ENCODE measurements around the gene SLC10A7.

Gene SLC10A7

DNA sequence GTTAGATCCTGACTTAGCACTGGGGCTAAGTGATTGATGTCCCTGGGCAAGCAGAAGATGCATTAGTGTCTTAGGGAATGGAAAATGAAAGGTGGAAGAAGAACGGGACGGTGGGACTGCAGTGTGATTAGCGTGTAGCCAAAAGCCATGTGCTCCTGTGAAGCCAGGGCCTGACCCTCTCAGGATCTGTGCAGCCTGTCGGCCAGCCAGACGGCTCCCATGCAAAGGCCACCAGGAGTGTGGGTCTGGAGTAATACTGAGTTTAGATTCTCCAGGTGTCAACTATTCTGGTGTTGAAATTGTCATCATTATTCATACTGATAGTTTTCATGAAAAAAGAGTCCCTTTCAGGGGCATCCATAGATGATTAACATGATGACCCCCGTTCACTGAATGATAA is 275.4 kb downstream of the SLC10A7 start:
- no peak for DNase-seq

DNA sequence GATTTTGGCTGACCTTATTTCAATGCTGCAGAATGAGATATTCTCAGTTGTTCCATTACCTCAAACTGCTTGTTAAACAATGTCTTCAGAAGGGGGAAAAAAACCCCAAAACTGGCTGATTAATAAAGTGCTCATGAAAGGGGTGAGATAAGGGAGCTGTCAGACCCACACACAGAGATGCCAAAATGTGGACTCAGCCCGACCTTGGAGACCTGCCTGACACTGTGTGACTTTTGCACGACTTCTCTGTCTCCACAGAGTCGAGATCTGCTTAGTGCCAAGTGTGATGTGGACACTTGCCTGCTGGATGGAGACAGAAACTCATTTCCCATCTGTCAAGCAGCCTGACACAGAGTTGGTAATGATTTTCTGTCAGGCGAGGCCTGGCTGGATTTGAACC is 275.9 kb downstream of the SLC10A7 start:
- DNase-seq, result no peak

DNA sequence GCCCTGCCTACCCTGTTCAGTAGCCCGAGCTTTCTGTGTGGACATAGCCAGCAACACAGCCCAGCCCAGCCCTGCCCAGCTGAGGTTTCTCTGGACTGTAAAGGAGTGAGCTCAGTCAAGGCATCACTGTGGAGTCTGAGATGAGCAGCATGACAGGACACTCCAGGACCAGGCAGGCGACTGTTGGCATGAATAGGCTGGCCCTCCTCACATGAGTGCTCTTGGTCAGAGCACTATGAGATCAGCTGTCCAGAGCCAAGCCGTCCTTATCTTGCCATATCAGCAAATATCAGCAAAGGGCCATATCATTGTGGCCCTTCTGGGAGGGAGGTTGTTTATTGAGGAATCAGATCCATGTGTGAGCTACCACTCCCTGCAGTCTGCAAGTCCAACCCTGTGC is 276.5 kb downstream of the SLC10A7 start:
- no peak for DNase-seq

DNA sequence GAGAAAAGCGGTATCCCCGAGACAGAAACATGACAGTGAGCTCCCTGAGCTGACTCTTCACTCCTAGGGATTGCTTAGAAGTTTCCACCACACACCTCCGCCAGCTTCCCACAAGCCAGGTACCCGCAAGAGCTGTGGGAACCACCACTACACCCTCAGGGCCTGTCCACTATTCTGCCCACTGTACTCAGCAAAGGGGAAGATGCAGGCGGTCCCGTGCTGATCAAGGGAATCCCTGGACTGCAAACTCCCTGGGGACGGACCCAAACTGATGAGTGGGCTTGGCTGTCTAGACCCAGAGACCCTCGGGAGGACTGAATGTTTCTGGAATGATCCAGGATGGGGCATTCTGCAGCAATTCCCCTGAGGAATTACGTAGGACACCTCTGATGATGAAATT is 277.2 kb downstream of the SLC10A7 start:
- DNase-seq, result no peak

DNA sequence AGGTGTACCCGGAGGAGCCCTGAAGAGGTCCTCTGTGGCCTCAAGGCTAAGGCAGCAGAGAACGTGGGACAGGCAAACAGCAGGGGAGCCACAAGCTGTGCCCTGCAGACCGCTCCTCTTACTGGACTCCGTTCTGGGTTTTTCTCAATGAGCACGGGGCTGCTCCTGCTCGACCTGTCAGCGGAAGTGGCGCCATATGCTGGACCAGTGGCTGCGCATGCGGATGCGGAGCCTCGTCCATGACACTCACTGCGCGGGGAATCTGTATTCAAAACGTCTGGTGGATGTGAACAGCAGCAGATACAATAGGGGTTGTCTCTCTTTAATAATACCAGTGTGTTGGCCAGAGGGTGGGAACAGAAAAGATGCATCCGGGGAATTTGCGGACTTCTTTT is 277.9 kb downstream of the SLC10A7 start:
- DNase-seq, result no peak

DNA sequence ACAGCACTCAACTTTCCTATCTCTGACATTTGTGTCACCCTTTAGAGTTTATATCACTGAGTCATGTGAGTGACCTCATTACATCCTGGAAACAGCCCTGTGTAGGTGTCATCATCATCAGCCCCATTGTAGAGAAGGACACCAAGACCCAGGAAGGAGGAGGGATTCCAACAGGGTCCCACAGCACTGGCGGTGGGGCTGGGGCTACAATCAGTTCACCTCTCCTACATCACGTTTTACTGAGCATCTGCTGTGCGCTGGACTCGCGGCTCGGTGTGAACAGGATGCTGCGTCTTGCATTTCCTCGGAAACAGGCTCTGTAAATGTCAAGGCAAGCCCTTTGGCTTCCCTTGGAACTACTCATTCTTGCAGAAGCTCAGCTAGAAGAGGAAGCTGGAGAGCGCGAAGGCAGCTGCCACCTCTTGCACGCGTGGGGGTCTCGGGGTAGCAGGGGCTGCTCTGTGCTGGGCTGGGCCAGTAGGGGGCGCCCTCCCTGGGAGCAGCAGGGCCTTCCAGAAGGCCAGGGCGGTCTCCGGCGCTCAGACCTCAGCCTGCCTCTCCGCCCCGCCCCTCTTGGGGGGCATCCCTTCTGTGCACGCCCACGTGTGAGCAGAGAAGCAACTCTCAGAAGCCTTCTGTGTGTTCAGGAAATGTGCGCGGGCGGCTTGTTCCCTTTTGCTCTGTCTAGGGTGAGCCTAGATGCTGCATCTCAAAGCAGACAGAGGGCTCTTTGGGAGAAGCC is 278.4 kb downstream of the SLC10A7 start:
- peak; percentile 33 for DNase-seq

DNA sequence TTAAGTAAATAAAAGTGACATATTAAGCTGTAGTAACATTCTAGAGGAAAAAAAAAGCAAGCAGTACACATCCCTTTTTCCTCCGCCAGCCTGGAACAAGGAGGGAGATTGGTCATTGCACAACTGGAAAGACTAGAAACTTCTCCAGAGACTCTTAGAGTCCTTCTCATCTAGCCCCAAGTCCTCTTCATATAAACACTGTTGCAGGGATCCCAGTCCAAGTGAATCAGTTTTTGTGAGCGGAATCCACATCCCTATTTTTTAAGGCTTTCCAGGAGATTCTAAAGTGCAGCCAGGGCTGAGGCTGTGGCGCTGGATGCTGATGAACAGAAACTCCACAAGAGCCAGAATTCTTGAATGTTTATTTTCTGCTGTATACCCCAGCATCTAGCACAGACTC is 283.6 kb downstream of the SLC10A7 start:
- DNase-seq, result no peak

DNA sequence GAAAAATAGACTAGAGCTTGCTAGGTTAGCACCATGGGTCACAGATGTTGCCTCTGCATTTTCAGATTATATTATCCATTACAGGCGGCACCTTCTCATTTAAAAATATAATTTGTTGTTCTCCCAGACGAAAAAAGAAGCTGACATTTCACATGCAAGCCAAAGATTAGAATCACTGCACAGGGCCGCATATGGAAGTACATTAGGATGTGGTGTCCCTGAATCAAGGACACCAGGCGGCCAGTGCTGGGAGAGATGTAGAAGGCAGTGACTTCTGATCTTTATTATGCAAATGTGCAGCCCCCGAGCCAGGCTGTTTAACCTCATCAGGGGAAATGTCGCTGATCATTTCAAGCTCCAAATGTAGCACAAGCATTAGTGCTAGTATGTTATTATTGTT is 284.6 kb downstream of the SLC10A7 start:
- DNase-seq, result no peak

DNA sequence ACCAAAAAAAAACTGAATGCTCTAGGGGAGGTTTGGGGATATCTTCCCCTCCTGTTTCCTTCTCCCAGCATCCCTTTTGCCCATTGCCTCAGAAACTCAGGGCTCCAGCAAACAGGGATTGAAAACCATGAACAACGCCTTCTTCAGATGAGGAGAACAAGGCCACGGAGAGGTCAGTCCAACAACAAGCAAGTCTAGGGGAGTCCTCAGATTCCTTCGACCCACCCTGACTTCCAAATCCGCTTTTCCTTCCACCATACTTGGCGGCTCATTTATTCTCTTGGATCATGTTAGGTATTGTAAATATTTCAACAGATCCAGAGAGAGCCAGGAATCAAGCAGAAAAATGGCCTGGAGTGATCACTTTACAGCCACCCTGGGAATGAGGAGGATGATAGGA is 285.5 kb downstream of the SLC10A7 start:
- DNase-seq, result no peak

DNA sequence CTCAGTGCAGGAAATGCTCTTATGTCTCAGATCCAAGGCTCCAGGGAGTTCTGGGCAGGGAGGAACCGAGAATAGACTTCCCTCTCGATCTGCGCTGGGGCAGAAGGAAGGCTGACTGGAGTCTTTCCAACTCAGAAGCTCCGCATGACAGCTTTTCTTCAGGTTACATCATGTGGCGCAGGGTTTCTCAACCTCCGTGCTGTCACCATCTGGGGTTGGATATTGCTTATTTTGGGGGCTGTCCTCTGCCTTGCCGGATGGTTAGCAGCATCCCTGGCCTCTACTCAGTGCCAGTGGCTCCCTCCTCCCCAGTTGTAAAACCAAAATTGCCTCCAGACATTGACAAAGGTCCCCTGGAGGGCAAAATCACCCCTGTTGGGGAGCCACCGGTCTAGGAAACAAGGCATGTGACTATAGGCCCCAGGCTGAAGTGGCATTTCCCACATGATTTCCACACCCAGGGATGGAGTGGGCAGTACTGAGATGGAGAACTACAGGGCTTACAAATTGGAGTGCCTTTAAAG is 286.0 kb downstream of the SLC10A7 start:
- DNase-seq, result peak; percentile 2

DNA sequence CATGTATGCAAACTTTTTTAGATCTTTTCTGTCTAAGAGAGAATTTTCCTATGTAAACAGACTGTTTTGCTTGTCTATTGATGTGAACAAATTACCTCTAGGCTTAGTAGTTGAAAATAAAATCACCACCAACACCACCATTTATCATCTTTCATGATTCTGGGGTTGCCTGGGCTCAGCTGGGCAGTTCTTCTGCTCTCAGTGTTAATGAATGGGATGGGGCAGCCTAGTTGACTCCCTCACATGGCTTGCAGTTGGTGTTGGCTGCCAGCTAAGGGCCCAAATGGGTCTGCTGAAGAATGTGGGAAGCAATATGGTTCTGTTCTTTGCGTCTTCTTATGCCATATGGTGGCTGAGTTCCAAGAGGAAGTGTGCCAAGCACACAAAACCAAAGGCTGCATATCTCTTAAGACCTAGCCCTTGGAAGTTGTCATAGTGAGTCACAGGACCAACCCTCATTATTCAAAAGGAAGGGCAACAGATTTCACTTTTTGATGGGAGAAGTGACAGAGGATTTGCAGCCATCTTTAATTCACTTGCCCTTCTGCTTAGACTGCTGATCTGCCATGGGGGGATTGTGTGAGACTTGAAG is 289.5 kb downstream of the SLC10A7 start:
- DNase-seq, result no peak

DNA sequence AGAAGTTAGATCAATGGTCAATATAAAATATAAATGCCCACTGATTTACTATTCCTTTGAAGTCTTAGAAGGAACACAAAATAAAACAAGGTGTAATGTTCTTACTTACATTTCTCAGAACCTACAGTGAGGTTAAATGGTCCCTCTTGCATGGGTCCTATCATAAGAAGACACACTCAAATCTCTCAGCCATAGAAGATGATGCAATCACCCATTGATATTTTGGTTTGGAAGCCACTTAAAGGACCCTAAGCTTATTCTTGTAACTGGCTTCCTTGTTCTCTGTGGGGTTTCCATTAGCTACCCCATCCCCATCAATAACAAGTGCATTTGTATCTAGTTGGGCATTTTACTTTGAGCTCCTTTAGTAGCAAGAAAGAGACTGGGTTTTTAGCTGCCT is 292.3 kb downstream of the SLC10A7 start:
- no peak for DNase-seq

DNA sequence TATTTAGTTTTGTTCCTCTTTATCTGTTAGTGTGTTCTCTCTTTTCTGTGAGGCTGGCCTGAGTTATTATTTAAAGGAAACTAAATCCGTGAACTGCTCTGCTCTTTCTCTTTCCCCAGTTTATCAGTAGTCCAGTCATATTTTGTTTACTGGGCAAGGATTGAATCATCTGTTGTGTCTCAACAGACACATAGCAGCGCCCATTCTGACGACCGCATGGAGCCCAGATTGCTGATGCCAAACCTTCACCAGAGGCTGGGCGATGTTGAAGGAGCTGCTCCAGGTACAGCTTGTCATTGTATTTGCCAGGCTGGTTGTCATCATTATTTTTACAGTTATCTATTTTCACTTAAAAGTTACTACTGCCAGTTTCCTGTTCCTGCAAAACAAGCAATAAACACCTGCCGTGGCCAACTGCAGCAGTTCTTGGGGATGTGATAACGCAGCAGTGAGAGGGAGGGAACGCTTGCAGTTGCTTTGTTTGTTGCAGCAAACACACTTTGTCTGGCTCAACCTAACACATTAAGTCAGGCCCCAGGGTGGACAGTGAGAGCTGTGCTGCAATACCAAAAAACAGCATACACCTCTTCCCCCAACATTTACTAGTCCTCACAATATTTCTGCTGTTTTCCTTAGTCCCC is 297.3 kb downstream of the SLC10A7 start:
- no peak for DNase-seq

DNA sequence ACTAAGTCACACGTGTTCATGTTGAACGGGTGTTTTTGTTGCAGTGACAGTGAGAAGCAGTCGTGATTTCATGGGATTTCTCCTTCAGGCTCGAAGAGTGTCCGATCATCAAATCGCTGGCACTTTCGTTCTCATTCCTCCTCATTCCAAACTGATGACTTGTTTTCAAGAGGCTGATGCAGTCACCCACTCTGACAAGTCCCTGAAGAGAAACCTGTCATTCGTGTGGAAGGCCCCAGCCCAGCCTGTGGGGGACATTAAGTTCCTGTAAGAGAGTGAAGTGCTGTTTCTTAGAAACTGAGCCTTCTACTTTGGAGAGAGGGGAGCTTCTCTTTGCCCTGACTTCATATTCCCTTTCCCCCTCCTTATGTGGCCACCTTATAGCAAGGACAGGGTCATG is 299.4 kb downstream of the SLC10A7 start:
- no peak for DNase-seq

DNA sequence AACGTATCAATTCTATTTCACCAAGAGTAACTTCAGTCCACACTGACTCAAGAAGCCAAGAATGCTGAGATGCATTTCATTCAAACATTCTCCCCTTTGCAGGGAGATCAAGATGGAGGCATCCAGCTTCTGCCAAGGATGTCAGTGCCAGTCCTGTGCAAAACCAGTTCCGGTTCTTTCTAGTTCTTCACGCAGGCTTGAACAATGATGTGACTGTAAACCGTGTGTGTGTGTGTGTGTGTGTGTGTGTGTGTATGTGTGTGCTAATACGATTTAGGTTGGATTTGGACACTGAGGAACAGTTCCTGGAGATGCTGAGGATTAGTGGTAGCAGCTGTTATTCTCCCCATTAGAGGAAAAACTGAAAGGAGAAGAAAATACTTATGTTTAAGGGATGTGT is 307.5 kb downstream of the SLC10A7 start, which contains the start of gene REELD1:
Gene REELD1 (plus strand): TSS at position 301 of the 400 bp plus-strand sequence. CDS start 2,415 bp downstream, outside the sequence.
- no peak for DNase-seq

DNA sequence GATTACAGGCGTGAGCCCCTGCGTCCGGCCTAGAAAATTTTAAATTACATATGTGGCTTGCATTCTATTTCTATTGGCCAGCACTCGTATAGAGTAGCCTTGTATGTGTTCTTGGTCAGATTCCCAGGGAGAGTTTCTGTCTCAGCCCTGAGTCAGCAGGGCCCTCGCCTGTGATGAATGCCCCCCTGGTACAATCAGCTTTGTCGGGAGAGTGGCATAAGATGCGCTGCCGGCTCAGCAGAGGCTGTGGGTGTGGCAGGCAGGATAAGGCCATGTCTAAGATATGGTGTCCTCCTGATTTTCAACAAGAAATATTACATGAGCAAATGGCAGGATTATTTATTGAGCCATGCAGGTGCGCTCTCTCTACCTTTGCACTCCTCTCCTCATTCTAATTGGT is 309.0 kb downstream of the SLC10A7 start:
- no peak for DNase-seq

DNA sequence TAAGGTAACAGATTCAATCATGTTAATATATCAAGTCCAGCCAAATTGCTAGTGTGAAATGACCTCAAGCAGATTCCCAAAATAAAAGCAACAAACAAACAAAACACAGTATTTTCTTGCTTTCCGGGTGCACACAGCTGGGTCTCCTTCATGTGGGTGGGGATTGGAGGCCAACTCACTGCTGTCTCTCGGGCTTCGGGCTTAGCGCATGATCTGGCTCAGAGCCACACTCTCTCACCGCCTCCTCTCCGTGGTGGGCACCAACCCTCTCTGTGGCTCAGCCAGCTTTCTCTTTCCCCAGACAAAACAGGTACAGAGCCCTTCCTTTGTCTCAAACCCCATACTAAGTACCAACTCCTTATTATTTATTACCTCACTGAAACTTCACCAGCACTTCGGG is 310.3 kb downstream of the SLC10A7 start:
- DNase-seq, result no peak

DNA sequence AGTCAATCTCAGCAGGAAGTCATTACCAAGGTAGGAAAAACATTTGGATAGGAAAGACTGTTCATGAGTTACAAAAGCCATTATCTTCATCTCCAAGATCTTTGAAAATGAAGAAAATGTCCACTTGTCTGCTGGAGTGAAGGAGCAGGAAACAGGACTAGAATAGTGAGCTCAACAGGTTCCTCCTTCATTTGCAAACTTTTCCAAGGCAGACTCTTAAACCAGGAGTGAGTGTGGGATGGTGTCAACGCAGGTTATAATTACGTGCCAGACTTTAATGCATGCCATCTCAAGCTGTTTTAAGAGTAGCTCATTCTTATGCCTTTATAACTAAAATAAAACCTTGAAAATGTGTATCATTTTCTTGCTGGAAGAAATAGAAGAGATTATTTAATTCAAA is 310.9 kb downstream of the SLC10A7 start:
- DNase-seq, result no peak

DNA sequence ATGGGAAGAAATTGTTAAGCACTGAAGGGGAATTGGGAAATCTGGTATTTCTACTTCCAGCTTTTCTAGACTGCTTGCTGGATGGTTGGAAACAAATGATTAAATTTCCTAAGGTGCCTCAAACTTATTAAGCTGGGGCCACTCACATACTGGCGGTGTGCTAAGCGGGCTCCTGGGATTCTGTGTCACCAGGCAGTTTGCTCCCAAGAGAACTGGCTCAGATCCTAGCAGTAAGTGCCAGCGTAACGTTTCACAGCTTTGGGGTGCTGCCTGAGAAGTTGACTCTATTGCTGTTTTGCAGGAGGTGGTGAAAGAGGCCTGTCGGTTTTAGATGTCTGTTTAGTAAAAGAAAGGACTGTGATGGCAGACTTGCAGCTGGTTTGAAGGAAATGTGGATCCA is 314.3 kb downstream of the SLC10A7 start:
- DNase-seq, result no peak

All from CD4-positive, alpha-beta T cell treated with Interferon gamma for 1 hour (primary cell).